GM12872 (cell line): ENCODE measurements around the gene UBE2U.

Experiments
- CTCF ChIP-seq: IDR thresholded peaks from 3 replicates; pipeline ENCODE4 v1.5.1; 2011; ENCODE audit warnings: low read depth, mild to moderate bottlenecking, low read length, moderate library complexity; ENCODE audit not compliant: insufficient read depth

UBE2U gene

GRCh38 chr1:64203420-64203819, at the start of gene UBE2U:
Gene UBE2U, plus strand, starts transcription at chr1:64203623. Its CDS starts 428 bp downstream, at chr1:64204051.
- TF ChIP-seq CTCF, result no peak

- no peak for TF ChIP-seq CTCF
Observed at GRCh38 chr1:64155278-64155677, 48.1 kb upstream of the UBE2U start.

- no peak for TF ChIP-seq CTCF
Observed at GRCh38 chr1:64161357-64161941, 42.0 kb upstream of the UBE2U start.

- no peak for TF ChIP-seq CTCF
Observed at GRCh38 chr1:64162151-64162550, 41.3 kb upstream of the UBE2U start.

GRCh38 chr1:64162804-64163203, 40.6 kb upstream of the UBE2U start:
- TF ChIP-seq CTCF, result no peak

GRCh38 chr1:64163431-64163830, 40.0 kb upstream of the UBE2U start:
- no peak for TF ChIP-seq CTCF

- TF ChIP-seq CTCF, result no peak
Observed at GRCh38 chr1:64163970-64164369, 39.5 kb upstream of the UBE2U start.
